SK-N-SH treated with all-trans-retinoic acid at 6 μM for 48 hours (cell line): ENCODE results near the gene KLK3.

Experiments used
- ATAC-seq: fragments of 200-7000 bp; cut with Tn5 transposase; 3 replicates; pipeline ENCODE4 v1.9.1; 2020; ENCODE audit warnings: mild to moderate bottlenecking, moderate library complexity
- ARNTL ChIP-seq: fragments of 450-650 bp; formaldehyde crosslinking; IDR thresholded peaks from 2 replicates; pipeline ENCODE4 v1.5.0; 2020; ENCODE audit warnings: low read depth, mild to moderate bottlenecking, moderate library complexity, borderline replicate concordance
- BACH2 ChIP-seq: fragments of 250-450 bp; sonication (Bioruptor Pico); IDR thresholded peaks from 2 replicates; pipeline ENCODE4 v1.9.0; 2021; ENCODE audit warnings: mild to moderate bottlenecking, borderline replicate concordance
- CREB5 ChIP-seq: fragments of 250-450 bp; sonication (Bioruptor Pico); IDR thresholded peaks from 2 replicates; pipeline ENCODE4 v1.5.1; 2020; ENCODE audit warnings: low read depth, mild to moderate bottlenecking, moderate library complexity
- CSDC2 ChIP-seq: fragments of 250-450 bp; sonication (Bioruptor Pico); IDR thresholded peaks from 2 replicates; pipeline ENCODE4 v1.5.0; 2020; ENCODE audit warnings: mild to moderate bottlenecking, moderate library complexity
- CSRNP3 ChIP-seq: fragments of 250-450 bp; sonication (Bioruptor Pico); IDR thresholded peaks from 2 replicates; pipeline ENCODE4 v1.5.1; 2021; ENCODE audit warnings: mild to moderate bottlenecking, moderate library complexity
- ESRRG ChIP-seq: fragments of 250-450 bp; sonication (Bioruptor Pico); IDR thresholded peaks from 2 replicates; pipeline ENCODE4 v1.6.1; 2021; ENCODE audit warnings: mild to moderate bottlenecking
- GLIS3 ChIP-seq: fragments of 250-450 bp; sonication (Bioruptor Pico); IDR thresholded peaks from 2 replicates; pipeline ENCODE4 v1.5.0; 2020; ENCODE audit warnings: mild to moderate bottlenecking, moderate library complexity
- OSR1 ChIP-seq: fragments of 250-450 bp; sonication (Bioruptor Pico); IDR thresholded peaks from 2 replicates; pipeline ENCODE4 v1.8.0; 2022; ENCODE audit warnings: moderate library complexity, mild to moderate bottlenecking, inconsistent platforms
- PATZ1 ChIP-seq: fragments of 250-450 bp; sonication (Bioruptor Pico); IDR thresholded peaks from 2 replicates; pipeline ENCODE4 v1.8.0; 2020; ENCODE audit warnings: mild to moderate bottlenecking, moderate library complexity, borderline replicate concordance
- RARB ChIP-seq: fragments of 250-450 bp; sonication (Bioruptor Pico); IDR thresholded peaks from 2 replicates; pipeline ENCODE4 v1.8.0; 2021; ENCODE audit warnings: mild to moderate bottlenecking, moderate library complexity
- SNAI2 ChIP-seq: fragments of 250-450 bp; sonication (Bioruptor Pico); IDR thresholded peaks from 2 replicates; pipeline ENCODE4 v1.5.0; 2020; ENCODE audit warnings: mild to moderate bottlenecking, moderate library complexity
- TCF4 ChIP-seq: fragments of 250-450 bp; sonication (Bioruptor Pico); IDR thresholded peaks from 2 replicates; pipeline ENCODE4 v1.8.0; 2021; ENCODE audit warnings: mild to moderate bottlenecking, moderate library complexity, borderline replicate concordance
- TOX ChIP-seq: fragments of 250-450 bp; sonication (Bioruptor Pico); IDR thresholded peaks from 2 replicates; pipeline ENCODE4 v1.8.0; 2021; ENCODE audit warnings: mild to moderate bottlenecking, moderate library complexity, borderline replicate concordance
- TSHZ2 ChIP-seq: fragments of 250-450 bp; sonication (Bioruptor Pico); IDR thresholded peaks from 2 replicates; pipeline ENCODE4 v1.5.0; 2020; ENCODE audit warnings: mild to moderate bottlenecking, moderate library complexity
- ZC3H10 ChIP-seq: fragments of 250-450 bp; sonication (Bioruptor Pico); IDR thresholded peaks from 2 replicates; pipeline ENCODE4 v1.5.1; 2021; ENCODE audit warnings: mild to moderate bottlenecking, moderate library complexity
- ZFP3 ChIP-seq: fragments of 250-450 bp; sonication (Bioruptor Pico); IDR thresholded peaks from 2 replicates; pipeline ENCODE4 v1.5.0; 2020; ENCODE audit warnings: mild to moderate bottlenecking, moderate library complexity
- ZFP30 ChIP-seq: fragments of 450-650 bp; formaldehyde crosslinking; IDR thresholded peaks from 2 replicates; pipeline ENCODE4 v1.5.0; 2022; ENCODE audit warnings: mild to moderate bottlenecking, moderate library complexity
- ZNF70 ChIP-seq: fragments of 450-650 bp; formaldehyde crosslinking; IDR thresholded peaks from 2 replicates; pipeline ENCODE4 v1.5.0; 2020; ENCODE audit warnings: mild to moderate bottlenecking, moderate library complexity
- ZNF8 ChIP-seq: fragments of 450-650 bp; formaldehyde crosslinking; IDR thresholded peaks from 2 replicates; pipeline ENCODE4 v1.5.0; 2020; ENCODE audit warnings: mild to moderate bottlenecking, moderate library complexity

KLK3 gene

GRCh38 chr19:50819636-50820035 is 35.1 kb upstream of the KLK3 start:
- no peak for ATAC-seq
- TF ChIP-seq ARNTL (CRISPR knock-in tag) (no peak), ZC3H10 (CRISPR knock-in tag) (no peak), CREB5 (CRISPR knock-in tag) (no peak), BACH2 (CRISPR knock-in tag) (no peak)

GRCh38 chr19:50820086-50820485 is 34.6 kb upstream of the KLK3 start:
- TF ChIP-seq SNAI2 (CRISPR knock-in tag) = no peak
- TF ChIP-seq RARB (CRISPR knock-in tag) = no peak
- no peak for TF ChIP-seq CSRNP3 (CRISPR knock-in tag)
- TF ChIP-seq ZFP30 (CRISPR knock-in tag) = no peak
- no peak for TF ChIP-seq ZFP3 (CRISPR knock-in tag)
- TF ChIP-seq CSDC2 (CRISPR knock-in tag) = no peak
- TF ChIP-seq TCF4 = no peak
- TF ChIP-seq PATZ1 (CRISPR knock-in tag) = no peak
- no peak for TF ChIP-seq TOX
- TF ChIP-seq ZC3H10 (CRISPR knock-in tag) = no peak
- TF ChIP-seq CREB5 (CRISPR knock-in tag) = no peak
- TF ChIP-seq ESRRG (CRISPR knock-in tag) = no peak
- no peak for TF ChIP-seq TSHZ2 (CRISPR knock-in tag)
- no peak for ATAC-seq

GRCh38 chr19:50820549-50821247 is 34.0 kb upstream of the KLK3 start:
- TF ChIP-seq CSDC2 (CRISPR knock-in tag) (no peak), TCF4 (no peak), TOX (no peak), ZFP30 (CRISPR knock-in tag) (no peak), RARB (CRISPR knock-in tag) (no peak), BACH2 (CRISPR knock-in tag) (no peak), GLIS3 (CRISPR knock-in tag) (no peak), ZC3H10 (CRISPR knock-in tag) (no peak), OSR1 (no peak), SNAI2 (CRISPR knock-in tag) (no peak)
- no peak for ATAC-seq

- no peak for ATAC-seq
- TF ChIP-seq ZNF70 (CRISPR knock-in tag) = no peak
- no peak for TF ChIP-seq ZNF8 (CRISPR knock-in tag)
- no peak for TF ChIP-seq TSHZ2 (CRISPR knock-in tag)
- TF ChIP-seq ZC3H10 (CRISPR knock-in tag) = no peak
- no peak for TF ChIP-seq TCF4
- no peak for TF ChIP-seq OSR1
- TF ChIP-seq PATZ1 (CRISPR knock-in tag) = no peak
- no peak for TF ChIP-seq ZFP30 (CRISPR knock-in tag)
Measured at GRCh38 chr19:50821248-50821612, 33.5 kb upstream of the KLK3 start.
